OCI-M1 (cell line): ENCODE results near the gene OTX2.

Source experiments
- DNase-seq: peaks from one replicate; lab custom pipeline; 2025; lab: John Stamatoyannopoulos, UW

The OTX2 gene

GRCh38 chr14:56810147-56810719, at the start of gene OTX2:
OTX2 (minus strand) TSS chr14:56810479; CDS start chr14:56805456, 5,023 bp downstream.
- no peak for DNase-seq

GRCh38 chr14:56858422-56858821, 48.1 kb upstream of the OTX2 start:
- DNase-seq, result no peak

- DNase-seq, result no peak
Observed at GRCh38 chr14:56857216-56857615, 46.9 kb upstream of the OTX2 start.

- DNase-seq, result peak; percentile 8
Observed at GRCh38 chr14:56855891-56856461, 45.7 kb upstream of the OTX2 start.

DNA sequence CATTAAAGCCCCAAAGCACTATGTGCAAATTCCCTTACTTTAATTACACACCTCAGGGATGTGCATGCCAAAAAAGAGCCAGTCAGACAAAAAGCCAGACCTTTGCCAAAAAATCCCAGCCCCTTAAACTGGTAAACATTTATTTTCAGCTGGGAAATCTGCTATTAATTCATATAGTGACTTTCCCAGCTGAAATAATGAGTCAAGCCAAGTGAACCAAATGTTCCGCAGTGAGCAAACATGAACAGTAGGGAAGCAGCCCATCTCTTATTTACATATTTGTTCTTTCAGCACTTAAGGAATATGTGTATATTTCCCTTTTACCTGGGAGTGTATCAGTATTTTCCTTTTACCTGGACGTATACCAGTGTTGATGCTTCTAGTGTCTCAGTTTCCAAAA, 44.0 kb upstream of the OTX2 start:
- DNase-seq, result no peak

DNA sequence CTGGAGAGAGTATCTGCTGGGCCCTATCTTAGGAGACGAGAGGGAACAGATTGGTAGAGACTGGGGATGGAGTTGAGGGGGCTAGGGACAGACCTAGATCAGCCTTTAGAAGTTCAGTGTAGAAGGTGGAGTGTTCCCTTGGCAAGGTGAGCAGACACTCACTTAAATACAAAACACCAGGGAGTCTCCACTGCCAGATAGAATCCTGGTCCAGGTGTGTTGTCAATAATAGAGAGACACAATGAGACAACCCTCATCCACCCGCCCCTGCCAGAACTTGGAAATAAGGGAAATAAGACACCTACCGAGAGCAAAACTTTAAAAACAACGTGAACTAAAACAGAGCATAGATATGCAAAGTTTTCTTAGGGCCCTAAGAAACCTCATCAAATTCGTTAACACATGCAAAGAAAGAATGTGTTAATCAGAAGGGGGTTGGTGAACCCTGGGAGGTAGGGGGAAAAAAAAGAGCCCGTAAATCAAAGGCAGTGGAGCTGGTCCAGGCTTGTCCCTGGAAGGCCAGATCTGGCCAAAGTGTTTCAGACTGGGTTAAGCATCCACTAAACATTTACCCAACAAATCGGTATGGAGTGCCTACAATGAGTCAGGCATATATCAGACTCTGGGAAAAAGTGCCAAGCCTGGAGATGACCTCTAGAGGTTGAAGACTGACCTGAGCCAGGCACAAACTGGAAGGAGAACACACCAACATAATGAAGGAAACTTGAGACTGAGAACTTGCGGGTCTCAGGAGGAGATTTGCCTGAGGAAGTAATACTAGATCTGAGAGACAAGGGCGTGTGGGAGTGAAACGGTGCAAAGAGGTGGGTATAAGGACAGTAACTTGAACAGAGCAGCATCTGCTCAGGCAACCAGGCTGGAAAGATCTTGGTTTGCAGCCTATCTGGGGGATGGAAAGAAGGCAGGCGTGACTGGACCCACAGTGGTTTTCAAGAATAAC, 37.0 kb upstream of the OTX2 start:
- DNase-seq, result no peak

GRCh38 chr14:56844406-56845002, 34.2 kb upstream of the OTX2 start:
- no peak for DNase-seq

DNA sequence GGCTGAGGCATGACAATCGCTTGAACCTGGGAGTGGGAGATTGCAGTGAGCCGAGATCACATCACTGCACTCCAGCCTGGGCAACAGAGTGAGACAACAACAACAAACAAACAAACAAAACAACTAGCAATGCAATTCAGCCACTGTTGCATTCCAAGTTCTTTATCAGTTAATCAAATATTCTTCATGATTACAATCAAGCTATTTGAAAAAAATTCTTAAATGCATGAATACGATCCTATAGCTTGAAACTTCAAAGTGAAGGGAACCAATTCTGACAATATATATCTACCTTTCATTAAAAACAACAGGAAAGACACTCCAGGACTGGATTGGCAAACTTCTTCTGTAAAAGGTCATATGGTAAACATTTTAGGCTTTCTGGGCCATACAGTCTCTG, 31.3 kb upstream of the OTX2 start:
- DNase-seq, result no peak

- no peak for DNase-seq
Observed at GRCh38 chr14:56840221-56840620, 29.9 kb upstream of the OTX2 start.

GRCh38 chr14:56829151-56829550, 18.9 kb upstream of the OTX2 start:
- DNase-seq, result no peak

DNA sequence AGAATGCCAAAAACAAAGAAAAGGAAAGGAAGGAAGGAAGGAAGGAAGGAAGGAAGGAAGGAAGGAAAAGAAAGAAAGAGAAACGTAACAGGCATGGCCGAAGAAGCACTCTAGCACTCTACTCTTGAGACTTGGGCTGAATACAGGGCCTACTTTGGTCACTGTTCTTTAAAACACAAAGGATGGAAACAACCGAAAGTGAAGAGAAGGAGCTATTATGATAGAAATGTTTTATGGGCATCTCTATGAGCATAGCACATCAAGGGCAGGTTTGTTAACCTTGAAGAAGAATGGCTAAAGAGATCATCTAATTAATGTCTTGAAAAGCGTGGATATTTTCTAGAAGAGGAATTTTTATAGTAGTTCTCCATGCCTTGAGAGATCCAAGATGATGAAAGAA, 15.9 kb upstream of the OTX2 start:
- no peak for DNase-seq

GRCh38 chr14:56821805-56822610, 11.7 kb upstream of the OTX2 start:
- no peak for DNase-seq

GRCh38 chr14:56821177-56821576, 10.9 kb upstream of the OTX2 start:
- no peak for DNase-seq

DNA sequence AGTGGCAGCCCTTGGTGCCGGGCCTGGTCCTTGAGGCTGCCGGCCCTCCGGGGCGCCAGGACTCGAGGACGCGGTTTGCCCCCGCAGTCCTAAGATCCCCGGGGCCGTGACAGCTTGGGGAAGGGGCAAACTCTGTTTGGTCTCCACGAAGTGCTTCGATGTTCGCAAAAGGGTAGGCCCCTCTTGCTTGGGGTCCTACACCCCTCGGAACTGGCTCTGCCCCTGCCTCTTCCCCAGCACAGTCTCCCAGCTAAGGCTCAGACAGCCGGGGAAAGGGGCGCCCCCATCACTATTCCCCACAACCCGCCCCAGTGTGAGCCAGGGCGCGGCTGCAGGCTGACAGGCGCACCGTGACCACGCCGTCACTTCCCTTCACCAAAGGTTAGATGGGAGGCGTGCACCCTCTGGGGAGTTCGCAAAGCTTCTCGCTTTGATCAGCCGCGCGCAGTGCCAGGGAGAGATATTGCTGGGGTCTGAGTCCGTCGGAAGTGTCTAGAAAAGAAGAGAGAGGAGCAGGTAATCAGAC, 7.2 kb upstream of the OTX2 start:
- no peak for DNase-seq

DNA sequence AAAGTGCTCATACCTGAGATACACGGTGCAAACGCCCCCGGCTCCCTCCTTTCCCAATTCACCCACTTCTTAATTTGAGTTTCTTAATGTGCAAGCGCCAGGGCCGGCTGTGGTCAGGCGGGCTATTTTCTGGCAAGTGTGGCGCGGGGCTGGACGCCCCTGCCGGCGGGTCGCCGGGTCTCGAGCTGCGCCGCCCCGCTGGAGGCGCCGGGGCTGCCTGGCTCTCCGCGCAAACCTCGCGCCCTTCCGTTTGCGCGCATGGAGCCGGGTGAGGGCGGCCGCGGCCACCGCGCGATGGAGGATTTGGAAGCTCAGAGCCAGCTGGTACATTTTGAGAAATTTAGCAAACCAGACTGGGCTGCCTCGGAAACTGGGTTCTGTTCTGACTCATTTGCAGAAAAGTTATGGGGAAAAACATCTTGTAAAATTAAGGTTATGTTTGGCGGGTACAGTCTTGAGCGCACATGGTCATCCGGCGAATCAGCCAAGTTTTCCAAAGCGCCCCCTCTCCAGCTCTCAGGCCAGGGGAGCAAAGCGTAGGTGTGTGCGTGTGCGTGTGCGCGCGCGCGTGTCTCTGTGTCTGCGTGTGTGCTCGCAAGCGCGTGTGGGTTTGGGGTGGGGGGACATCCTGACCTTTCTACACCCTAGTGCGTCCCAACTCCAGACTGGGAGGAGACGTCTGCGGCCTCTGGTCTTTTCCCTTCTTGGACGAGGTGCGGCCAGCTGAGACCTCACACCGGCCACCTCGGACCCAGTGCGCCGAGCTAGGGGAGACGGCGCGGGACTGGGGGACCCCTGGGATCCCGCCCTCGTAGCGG, 6.5 kb upstream of the OTX2 start:
- DNase-seq, result no peak

DNA sequence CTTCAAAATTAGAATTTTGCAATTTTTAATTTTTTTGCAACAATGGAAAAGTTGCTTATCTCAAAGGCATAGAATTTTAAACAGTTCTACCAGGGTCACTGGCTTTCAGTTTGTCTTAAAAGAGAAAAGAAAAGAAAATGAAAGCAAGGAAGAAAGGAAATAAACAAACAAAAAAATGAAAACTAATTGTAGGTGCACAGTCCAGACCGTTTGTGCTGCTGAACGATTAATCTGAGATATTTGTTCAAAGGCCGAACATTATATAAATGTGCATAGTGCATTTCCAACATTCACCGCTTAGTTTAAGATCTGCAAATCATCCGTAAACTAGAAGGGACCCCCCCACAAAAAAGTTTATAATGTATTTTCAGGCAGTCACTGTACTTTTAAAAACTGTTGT, 5.5 kb upstream of the OTX2 start:
- no peak for DNase-seq

GRCh38 chr14:56814969-56815700, 4.9 kb upstream of the OTX2 start:
- DNase-seq, result no peak

- DNase-seq, result no peak
Observed at GRCh38 chr14:56814519-56814959, 4.3 kb upstream of the OTX2 start.

DNA sequence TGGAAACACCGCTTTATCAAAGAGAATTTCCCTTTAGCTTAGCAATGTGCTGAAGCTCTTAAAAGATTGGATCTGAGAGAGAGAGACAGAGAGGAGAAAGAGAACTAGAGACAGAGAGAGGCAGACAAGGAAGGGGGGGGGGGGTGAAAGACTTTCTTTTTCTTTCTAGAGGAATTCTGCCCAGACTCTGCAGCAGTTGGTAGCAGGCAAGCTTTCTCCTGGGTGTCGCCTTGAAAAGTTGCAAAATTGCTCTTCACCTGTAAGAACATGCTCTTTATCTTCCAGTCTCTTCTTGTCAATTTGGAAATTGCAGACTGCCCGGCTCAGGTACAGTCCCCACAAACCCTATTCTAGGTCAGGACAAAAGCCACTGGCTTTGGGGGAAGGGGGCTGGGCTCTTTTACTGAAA, 2.9 kb upstream of the OTX2 start:
- DNase-seq, result no peak
